Fibroblast of lung (primary cell): ENCODE data around the gene C1QTNF3. TPM values are rescaled to one million over a fixed set of nuclear protein-coding genes. Genes with fewer than 3 reads are reported as not detected.
A peak's percentile ranks its signal among the peaks of the same experiment; 100 is the strongest.

Experiments
- DNase-seq, 2 donors: peaks; one replicate each; pipeline versions ENCODE4 v3.0.0 to v3.0.0-alpha.2; 2010; ENCODE audit warnings: low read depth in 2 of 2
- H2AFZ ChIP-seq: 2 replicates; pipeline ENCODE4 v1.5.1; 2012; ENCODE audit warnings: low read length, control low read depth, inconsistent platforms
- H3K27ac ChIP-seq: 2 replicates; pipeline ENCODE4 v1.5.1; 2011; ENCODE audit warnings: low read length, control low read depth; ENCODE audit not compliant: insufficient read depth
- H3K27me3 ChIP-seq: 2 replicates; pipeline ENCODE4 v1.5.1; 2011; ENCODE audit warnings: mild to moderate bottlenecking, low read length; ENCODE audit not compliant: control insufficient read depth, insufficient read depth
- H3K36me3 ChIP-seq: 2 replicates; pipeline ENCODE4 v1.5.1; 2011; ENCODE audit warnings: low read length; ENCODE audit not compliant: control insufficient read depth, insufficient read depth
- H3K4me1 ChIP-seq: 2 replicates; pipeline ENCODE4 v1.5.1; 2011; ENCODE audit warnings: low read length; ENCODE audit not compliant: control insufficient read depth, insufficient read depth; ENCODE audit errors: extremely low read depth
- H3K4me2 ChIP-seq: 2 replicates; pipeline ENCODE4 v1.5.1; 2011; ENCODE audit warnings: low read length, control low read depth; ENCODE audit not compliant: insufficient read depth; ENCODE audit errors: extremely low read depth
- H3K4me3 ChIP-seq, 4 experiments: fragments of 200-600 bp in 1 of 4; sonication (generic) in 1 of 4; replicated peaks in 1 of 4; 2 replicates each; pipeline ENCODE4 v1.5.1; 2011 to 2016; ENCODE audit warnings: low read length in 4 of 4, low read depth in 3 of 4, mild to moderate bottlenecking in 3 of 4, control low read depth in 2 of 4, inconsistent platforms in 1 of 4, mixed read lengths in 1 of 4; ENCODE audit not compliant: insufficient read depth in 1 of 4; ENCODE audit errors: control extremely low read depth in 1 of 4
- H3K79me2 ChIP-seq: 2 replicates; pipeline ENCODE4 v1.5.1; 2012; ENCODE audit warnings: mild to moderate bottlenecking, low read length, inconsistent platforms; ENCODE audit not compliant: control insufficient read depth, insufficient read depth
- H3K9ac ChIP-seq: 2 replicates; pipeline ENCODE4 v1.5.1; 2011; ENCODE audit warnings: mild to moderate bottlenecking, low read length, control low read depth; ENCODE audit not compliant: insufficient read depth
- H3K9me3 ChIP-seq: 2 replicates; pipeline ENCODE4 v1.5.1; 2012; ENCODE audit warnings: low read depth, low read length; ENCODE audit not compliant: control insufficient read depth, insufficient read depth
- H4K20me1 ChIP-seq: 2 replicates; pipeline ENCODE4 v1.5.1; 2011; ENCODE audit warnings: low read length; ENCODE audit not compliant: control insufficient read depth, insufficient read depth; ENCODE audit errors: extremely low read depth
- EZH2 ChIP-seq: IDR thresholded peaks from 2 replicates; pipeline ENCODE4 v1.5.1; 2012; ENCODE audit warnings: low read length, control low read depth, mild to moderate bottlenecking; ENCODE audit errors: missing control alignments
- polyA plus RNA-seq, 2 donors: library from polyadenylated mRNA; depleted of rRNA in 1 of 2; stranded (reverse) in 1 of 2; unstranded in 1 of 2; fragments of >200 nt; gene quantifications; 2 replicates each; pipeline ENCODE4 v1.2.1, GENCODE V29; 2011 to 2012; ENCODE audit warnings: missing spikeins in 1 of 2
- total RNA-seq: library from RNA; depleted of rRNA; stranded (reverse); fragments of >200 nt; gene quantifications from 2 replicates; pipeline ENCODE4 v1.2.1, GENCODE V29; 2014
- TF ChIP-seq, protein P1 (sequence below), 2 donors: IDR thresholded peaks in 1 of 2; conservative IDR thresholded peaks in 1 of 2; 1 replicate in 1 of 2; 2 replicates in 1 of 2; pipeline ENCODE4 v1.5.1; 2011 to 2012; ENCODE audit warnings: low read length in 2 of 2, control low read depth in 1 of 2, inconsistent platforms in 1 of 2, low read depth in 1 of 2, mild to moderate bottlenecking in 1 of 2

C1QTNF3 gene
- total and polyA plus RNA-seq, 2 donors (not counting 1 experiment from before 2014, with no cell fraction given): 0.68 to 1.2 TPM

DNA sequence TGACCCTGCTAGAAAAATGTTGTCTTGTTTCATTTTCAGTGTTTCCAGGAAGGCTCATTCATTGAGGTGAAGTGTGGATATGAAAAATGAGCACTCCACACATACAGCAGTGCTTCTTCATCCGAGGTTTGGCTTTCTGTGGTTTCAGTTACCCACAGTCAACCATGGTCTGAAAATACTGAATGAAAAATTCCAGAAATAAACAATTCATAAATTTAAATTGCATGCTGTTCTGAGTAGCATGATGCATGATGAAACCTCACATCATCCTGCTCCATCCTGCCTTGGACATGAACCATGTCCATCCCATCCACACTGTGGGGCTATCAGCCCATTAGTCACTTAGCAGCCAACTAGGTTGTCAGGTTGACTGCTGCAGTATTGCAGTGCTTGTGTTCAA, 48.2 kb downstream of the C1QTNF3 start:
- Histone ChIP-seq H3K4me2 (no peak overlapping the region), H3K9ac (no peak overlapping the region), H3K27me3 (no peaks in the 10 kb centered on the region), H4K20me1 (no peaks in the 10 kb centered on the region), H3K9me3 (no peaks in the 10 kb centered on the region), H3K4me1 (peaks cover 2% of the 10 kb centered on the region), H3K79me2 (no peaks in the 10 kb centered on the region), H3K4me3 (no peak overlapping the region), H3K36me3 (no peaks in the 10 kb centered on the region), H2AFZ (no peak overlapping the region), H3K27ac (no peak overlapping the region)
- DNase-seq: peak; percentile 60 to 73
- TF ChIP-seq EZH2: no peak
- TF ChIP-seq, protein P1, sequence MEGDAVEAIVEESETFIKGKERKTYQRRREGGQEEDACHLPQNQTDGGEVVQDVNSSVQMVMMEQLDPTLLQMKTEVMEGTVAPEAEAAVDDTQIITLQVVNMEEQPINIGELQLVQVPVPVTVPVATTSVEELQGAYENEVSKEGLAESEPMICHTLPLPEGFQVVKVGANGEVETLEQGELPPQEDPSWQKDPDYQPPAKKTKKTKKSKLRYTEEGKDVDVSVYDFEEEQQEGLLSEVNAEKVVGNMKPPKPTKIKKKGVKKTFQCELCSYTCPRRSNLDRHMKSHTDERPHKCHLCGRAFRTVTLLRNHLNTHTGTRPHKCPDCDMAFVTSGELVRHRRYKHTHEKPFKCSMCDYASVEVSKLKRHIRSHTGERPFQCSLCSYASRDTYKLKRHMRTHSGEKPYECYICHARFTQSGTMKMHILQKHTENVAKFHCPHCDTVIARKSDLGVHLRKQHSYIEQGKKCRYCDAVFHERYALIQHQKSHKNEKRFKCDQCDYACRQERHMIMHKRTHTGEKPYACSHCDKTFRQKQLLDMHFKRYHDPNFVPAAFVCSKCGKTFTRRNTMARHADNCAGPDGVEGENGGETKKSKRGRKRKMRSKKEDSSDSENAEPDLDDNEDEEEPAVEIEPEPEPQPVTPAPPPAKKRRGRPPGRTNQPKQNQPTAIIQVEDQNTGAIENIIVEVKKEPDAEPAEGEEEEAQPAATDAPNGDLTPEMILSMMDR (conservative IDR thresholded peaks at IDR 0.05 in 1 of 2, IDR thresholded peaks at IDR 0.05 in 1 of 2; ENCODE audit: low read depth in 1 of 2, low read length in 2 of 2): no peak

DNA sequence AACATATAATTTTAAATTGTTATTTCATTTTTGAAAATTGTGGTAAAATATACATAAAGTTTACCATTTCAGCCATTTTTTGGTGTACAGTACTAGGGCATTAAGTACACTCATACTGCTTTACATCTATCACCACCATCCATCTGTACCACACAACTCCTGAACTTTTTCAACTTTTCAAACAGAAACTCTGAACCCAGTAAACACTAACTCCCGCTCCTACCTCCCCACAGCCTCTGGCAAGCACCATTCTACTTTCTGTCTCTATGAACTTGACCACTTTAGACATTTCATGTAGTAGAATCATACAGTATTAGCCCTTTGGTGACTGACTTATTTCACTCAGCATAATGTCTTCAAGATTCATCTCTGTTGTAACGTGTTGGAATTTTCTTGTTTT, 50.1 kb downstream of the C1QTNF3 start:
- peaks cover 2% of the 10 kb centered on the region for H3K36me3 ChIP-seq
- no peaks in the 10 kb centered on the region for H3K27me3 ChIP-seq
- no peak overlapping the region for H3K9ac ChIP-seq
- H3K27ac ChIP-seq: no peak overlapping the region
- H3K4me1 ChIP-seq: peaks cover 2% of the 10 kb centered on the region
- no peak overlapping the region for H3K4me2 ChIP-seq
- no peak overlapping the region for H3K4me3 ChIP-seq
- H3K9me3 ChIP-seq: no peaks in the 10 kb centered on the region
- no peaks in the 10 kb centered on the region for H4K20me1 ChIP-seq
- TF ChIP-seq, protein P1 (conservative IDR thresholded peaks at IDR 0.05 in 1 of 2, IDR thresholded peaks at IDR 0.05 in 1 of 2; ENCODE audit: low read depth in 1 of 2, low read length in 2 of 2): no peak
- no peak for TF ChIP-seq EZH2
- H2AFZ ChIP-seq: no peak overlapping the region
- no peak for DNase-seq
- H3K79me2 ChIP-seq: no peaks in the 10 kb centered on the region

DNA sequence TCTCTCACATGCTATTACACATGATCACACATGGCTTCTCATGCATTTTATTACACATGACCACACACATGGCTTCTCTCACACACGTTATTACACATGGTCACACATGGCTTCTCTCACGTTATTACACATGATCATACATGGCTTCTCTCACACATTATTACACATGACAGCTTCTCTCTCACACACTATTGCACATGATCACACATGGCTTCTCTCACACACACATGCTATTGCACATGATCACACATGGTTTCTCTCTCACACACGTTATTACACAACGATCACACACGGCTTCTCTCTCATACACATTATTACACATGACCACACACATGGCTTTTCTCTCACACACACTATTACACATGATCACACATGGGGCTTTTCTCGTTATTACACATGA, 57.6 kb downstream of the C1QTNF3 start:
- H3K4me1 ChIP-seq: no peaks in the 10 kb centered on the region
- H3K4me2 ChIP-seq: no peak overlapping the region
- no peak overlapping the region for H3K27ac ChIP-seq
- H3K79me2 ChIP-seq: no peaks in the 10 kb centered on the region
- no peaks in the 10 kb centered on the region for H4K20me1 ChIP-seq
- H3K4me3 ChIP-seq: no peak overlapping the region
- DNase-seq: no peak
- H3K9ac ChIP-seq: no peak overlapping the region
- H3K36me3 ChIP-seq: peaks cover 2% of the 10 kb centered on the region
- no peak for TF ChIP-seq EZH2
- TF ChIP-seq, protein P1 (conservative IDR thresholded peaks at IDR 0.05 in 1 of 2, IDR thresholded peaks at IDR 0.05 in 1 of 2; ENCODE audit: low read depth in 1 of 2, low read length in 2 of 2): no peak
- H2AFZ ChIP-seq: no peak overlapping the region
- H3K27me3 ChIP-seq: no peaks in the 10 kb centered on the region
- H3K9me3 ChIP-seq: no peaks in the 10 kb centered on the region
